Omental fat pad (tissue), 4 donors: Measurements from ENCODE around the gene CFAP46. TPM values are rescaled to one million over a fixed set of nuclear protein-coding genes. Genes with fewer than 3 reads are reported as not detected.
"Not testable (repeated sequence)": the region's sequence is repeated elsewhere in the genome, so short reads cannot be mapped to it uniquely, and the experiment has no call there.

Source experiments
- ATAC-seq: fragments of 150-250 bp; one replicate; pipeline ENCODE4 v1.9.1; 2016; ENCODE audit warnings: mild to moderate bottlenecking, moderate library complexity; ENCODE audit not compliant: low FRiP score
- DNase-seq: peaks from one replicate; pipeline ENCODE4 v3.0.0-alpha.2; 2019; ENCODE audit warnings: low spot score
- total RNA-seq, 4 donors: library from RNA; depleted of rRNA; stranded (reverse); fragments of >200 nt; gene quantifications; one replicate each; pipeline ENCODE4 v1.1.0, GENCODE V29; 2016
- TF ChIP-seq, protein P1 (sequence below), 3 donors: fragments of 450-650 bp; IDR thresholded peaks; one replicate each; pipeline ENCODE4 v1.5.1; 2016 to 2017; ENCODE audit warnings: antibody characterized with exemption in 3 of 3, mild to moderate bottlenecking in 3 of 3, moderate library complexity in 2 of 3

Gene CFAP46
- total RNA-seq, 4 donors from 2014 or later, result 0.24 to 0.37 TPM; not detected in 2

DNA sequence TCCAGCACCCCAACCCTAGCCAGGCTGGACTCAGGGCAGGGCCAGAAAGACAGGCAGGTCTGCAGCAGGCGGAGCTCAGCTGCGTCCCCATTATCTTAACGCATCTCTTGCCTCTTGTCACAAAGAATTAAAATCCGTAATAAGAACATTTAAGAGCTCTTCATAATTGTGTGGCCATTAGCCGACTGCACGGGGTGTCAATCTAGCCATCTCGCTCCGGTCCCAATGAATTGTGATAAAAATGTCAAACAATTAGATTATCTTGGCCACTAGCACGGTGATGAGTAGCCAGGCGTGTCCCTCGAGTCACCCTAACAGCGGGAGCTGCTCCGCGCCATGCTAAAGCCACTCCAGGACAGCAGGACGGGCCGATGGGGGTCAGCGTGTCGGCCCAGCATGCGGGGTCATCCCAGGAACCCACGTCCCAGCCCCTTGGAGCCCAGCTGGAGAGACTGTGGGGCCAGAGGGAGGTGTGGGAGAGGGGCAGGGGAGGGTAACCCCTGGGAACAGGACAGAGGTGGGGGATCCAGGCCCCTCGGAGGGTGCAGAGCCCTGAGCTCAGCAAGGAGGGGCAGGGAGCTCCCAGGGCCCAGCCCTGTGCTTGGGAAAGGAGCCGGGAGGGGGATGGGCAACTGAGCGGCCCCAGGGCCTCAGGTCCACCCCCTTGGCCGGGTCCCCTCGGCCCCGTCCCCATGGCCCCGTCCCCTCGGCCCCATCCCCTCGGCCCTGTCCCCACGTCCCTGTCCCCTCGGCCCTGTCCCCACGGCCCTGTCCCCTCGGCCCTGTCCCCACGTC is 138.8 kb downstream of the CFAP46 start:
- ATAC-seq (no peak), DNase-seq (no peak)
- TF ChIP-seq, protein P1, sequence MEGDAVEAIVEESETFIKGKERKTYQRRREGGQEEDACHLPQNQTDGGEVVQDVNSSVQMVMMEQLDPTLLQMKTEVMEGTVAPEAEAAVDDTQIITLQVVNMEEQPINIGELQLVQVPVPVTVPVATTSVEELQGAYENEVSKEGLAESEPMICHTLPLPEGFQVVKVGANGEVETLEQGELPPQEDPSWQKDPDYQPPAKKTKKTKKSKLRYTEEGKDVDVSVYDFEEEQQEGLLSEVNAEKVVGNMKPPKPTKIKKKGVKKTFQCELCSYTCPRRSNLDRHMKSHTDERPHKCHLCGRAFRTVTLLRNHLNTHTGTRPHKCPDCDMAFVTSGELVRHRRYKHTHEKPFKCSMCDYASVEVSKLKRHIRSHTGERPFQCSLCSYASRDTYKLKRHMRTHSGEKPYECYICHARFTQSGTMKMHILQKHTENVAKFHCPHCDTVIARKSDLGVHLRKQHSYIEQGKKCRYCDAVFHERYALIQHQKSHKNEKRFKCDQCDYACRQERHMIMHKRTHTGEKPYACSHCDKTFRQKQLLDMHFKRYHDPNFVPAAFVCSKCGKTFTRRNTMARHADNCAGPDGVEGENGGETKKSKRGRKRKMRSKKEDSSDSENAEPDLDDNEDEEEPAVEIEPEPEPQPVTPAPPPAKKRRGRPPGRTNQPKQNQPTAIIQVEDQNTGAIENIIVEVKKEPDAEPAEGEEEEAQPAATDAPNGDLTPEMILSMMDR (IDR thresholded peaks at IDR 0.05), result no peak

DNA sequence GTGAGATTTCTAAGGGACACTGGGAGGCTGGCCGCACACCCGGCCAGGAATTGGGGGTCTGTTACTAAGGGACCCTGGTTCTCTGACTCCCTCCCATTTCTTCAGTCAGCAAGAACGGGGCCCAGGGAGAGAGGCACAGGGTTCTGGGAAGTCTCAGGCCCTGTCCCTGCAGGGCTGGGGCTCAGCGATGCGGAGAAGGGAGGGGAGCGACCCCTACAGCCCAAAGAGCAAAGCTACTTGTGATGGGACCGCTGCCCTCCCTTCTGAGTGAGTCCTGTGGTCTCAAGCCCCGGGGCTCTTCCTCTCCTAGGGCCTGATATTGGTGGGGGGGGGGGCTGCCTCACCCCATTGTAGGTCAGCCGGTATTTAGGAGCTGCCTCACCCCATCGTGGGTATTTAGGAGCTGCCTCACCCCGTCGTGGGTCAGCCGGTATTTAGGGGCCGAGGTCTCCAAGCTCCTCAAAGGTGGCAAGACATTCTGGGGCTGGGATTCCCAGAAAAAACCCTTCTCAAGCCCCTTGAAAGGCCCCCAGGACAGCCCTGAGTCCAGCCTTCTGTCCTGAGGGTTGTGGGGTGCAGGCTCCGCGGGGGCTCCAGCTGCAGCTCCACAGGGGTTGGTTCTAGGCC is 139.6 kb downstream of the CFAP46 start:
- ATAC-seq (no peak), DNase-seq (no peak)
- TF ChIP-seq, protein P1 (IDR thresholded peaks at IDR 0.05), result no peak

DNA sequence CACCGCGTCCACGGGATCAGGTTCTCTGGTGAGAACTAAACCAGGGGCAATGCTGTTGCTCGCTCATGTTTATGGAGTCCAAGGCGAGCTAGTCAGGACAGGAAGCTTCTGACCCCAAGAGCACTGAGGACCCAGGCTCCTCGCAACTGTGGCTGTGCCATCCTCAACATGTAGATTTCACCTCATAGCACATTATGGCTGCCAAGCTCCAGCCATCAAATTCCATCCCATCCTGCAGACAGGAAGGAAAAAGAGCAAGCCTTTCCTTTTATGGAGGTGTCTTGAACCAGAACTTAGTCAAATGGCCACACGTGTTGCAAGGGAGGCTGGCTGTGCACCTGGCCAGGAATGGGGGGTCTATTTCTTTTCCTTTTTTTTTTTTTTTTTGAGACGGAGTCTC is 140.3 kb downstream of the CFAP46 start:
- DNase-seq (no peak), ATAC-seq (no peak)
- TF ChIP-seq, protein P1 (IDR thresholded peaks at IDR 0.05), result no peak

DNA sequence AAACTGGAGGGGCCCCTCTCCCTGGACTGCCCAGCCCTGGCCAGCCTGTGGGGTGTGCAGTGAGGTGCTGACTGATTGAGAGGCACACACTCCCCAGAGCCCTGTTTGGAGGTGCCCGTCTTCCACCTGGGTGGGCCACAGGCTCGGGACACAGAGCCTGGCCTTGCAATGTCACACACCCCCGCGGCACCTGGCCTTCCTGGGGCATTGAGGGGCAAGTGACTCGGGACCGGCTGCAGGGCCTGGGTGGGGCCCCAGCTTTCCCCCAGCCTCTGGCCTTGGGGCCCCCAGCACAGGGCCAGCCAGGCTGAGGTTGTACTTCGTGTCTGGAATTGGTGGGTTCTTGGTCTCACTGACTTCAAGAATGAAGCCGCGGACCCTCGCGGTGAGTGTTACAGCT is 142.5 kb downstream of the CFAP46 start:
- ATAC-seq (no peak), DNase-seq (no peak)
- TF ChIP-seq, protein P1 (IDR thresholded peaks at IDR 0.05), result no peak

DNA sequence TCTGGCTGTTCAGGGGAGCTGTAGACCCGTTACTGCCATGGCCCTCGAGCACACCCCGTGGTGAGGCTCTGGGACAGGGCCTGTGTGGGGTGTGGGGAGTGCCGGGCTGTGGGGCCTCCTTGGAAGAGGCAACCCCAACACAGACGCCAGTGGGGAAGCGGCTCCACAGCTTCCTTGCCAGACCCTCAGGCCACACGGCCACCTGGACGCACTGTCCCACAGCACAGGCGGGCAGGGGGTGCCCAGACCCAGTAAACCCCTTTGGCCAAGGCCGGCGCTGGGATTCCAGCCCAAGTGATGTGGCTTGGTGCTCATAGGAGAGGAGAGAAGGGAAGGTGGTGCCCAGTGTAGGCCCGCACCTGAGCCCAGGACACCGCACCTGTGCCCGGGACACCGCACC is 143.5 kb downstream of the CFAP46 start:
- TF ChIP-seq, protein P1 (IDR thresholded peaks at IDR 0.05), result no peak
- ATAC-seq (no peak), DNase-seq (no peak)

DNA sequence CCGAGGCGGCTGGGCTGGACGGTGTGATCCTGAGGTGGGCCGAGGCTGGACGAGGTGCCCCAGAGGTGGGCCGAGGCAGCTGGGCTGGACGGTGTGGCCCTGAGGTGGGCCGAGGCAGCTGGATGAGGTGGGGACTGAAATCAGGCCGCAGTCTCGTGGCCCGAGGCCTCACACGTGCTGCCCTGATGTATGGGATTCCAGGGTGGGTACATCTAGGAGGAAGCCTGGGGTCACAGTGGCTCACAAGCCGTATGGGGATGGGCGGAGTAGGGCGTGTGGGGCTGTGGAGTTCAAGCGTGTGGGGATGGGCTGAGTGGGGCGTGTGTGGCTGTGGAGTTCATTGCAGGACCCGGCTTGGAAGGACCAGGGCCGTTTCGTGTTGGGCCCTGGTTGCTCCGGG is 144.0 kb downstream of the CFAP46 start:
- DNase-seq (no peak), ATAC-seq (no peak)
- TF ChIP-seq, protein P1 (IDR thresholded peaks at IDR 0.05), result no peak

DNA sequence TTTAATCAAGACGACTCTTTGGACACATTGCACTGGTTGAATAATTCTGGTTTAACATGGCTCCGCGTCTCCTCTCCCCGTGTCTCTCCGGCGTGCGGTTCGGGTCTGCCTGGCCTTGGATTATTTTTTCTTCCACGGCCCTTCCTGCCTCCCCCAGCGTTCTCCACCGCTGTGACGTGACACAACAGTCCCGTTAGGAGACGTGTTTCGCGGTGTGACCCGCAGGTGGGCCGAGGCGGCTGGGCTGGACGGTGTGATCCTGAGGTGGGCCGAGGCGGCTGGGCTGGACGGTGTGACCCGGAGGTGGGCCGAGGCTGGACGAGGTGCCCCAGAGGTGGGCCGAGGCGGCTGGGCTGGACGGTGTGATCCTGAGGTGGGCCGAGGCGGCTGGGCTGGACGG is 144.4 kb downstream of the CFAP46 start:
- not testable (repeated sequence) for DNase-seq, ATAC-seq
